NCI-H2196 treated with DMSO at 0.1 percent for 48 hours (cell line): ENCODE measurements around the gene SFSWAP.
"Not testable (repeated sequence)": the region's sequence is repeated elsewhere in the genome, so short reads cannot be mapped to it uniquely, and the experiment has no call there.

Experiments
- DNase-seq: peaks from one replicate; lab custom pipeline; 2025; ENCODE audit not compliant: unreplicated experiment; lab: John Stamatoyannopoulos, UW

SFSWAP gene

DNA sequence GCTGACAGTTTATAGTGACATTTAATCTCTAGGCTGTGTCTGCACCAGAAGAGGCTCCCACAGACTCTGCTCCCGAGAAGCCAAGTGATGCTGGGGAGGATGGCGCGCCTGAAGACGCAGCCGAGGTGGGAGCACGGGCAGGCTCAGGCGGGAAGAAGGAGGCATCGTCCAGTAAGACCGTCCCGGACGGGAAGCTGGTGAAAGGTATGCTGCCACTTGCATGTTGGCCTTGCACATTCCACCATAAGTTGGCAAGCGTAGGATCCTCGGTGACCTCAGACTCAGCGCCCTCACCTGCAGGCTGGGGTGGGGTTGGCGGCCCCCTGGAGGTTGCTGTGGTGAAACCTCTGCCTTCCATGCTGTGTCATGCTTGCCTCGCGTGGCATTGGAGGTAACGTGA lies 45.6 kb downstream of the SFSWAP start:
- DNase-seq = no peak

- no peak for DNase-seq
Observed at GRCh38 chr12:131757111-131757510, 46.2 kb downstream of the SFSWAP start.

- DNase-seq = no peak
Observed at GRCh38 chr12:131758016-131758739, 47.3 kb downstream of the SFSWAP start.

DNA sequence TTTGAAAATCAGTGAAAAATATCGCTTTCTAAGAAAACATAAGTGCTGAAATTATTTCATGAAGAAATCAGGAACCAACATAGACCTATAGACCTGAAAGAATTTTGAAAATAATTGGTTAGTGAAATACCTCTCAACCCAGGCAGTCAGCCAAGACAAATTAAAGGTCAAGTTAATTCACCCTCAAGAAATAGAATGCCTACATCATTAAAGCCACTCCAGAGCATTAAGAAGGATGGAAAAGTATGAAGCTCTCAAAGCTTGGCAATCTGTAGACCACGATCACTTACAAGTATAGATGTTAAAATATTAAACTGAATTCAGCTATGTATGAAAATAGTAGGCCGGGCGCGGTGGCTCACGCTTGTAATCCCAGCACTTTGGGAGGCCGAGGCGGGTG lies 48.3 kb downstream of the SFSWAP start:
- DNase-seq = no peak

- no peak for DNase-seq
Observed at GRCh38 chr12:131761638-131762037, 50.7 kb downstream of the SFSWAP start.

GRCh38 chr12:131764738-131765137 lies 53.8 kb downstream of the SFSWAP start:
- no peak for DNase-seq

GRCh38 chr12:131765961-131766360 lies 55.1 kb downstream of the SFSWAP start:
- DNase-seq = no peak

GRCh38 chr12:131766382-131767107 lies 55.7 kb downstream of the SFSWAP start:
- DNase-seq = no peak

DNA sequence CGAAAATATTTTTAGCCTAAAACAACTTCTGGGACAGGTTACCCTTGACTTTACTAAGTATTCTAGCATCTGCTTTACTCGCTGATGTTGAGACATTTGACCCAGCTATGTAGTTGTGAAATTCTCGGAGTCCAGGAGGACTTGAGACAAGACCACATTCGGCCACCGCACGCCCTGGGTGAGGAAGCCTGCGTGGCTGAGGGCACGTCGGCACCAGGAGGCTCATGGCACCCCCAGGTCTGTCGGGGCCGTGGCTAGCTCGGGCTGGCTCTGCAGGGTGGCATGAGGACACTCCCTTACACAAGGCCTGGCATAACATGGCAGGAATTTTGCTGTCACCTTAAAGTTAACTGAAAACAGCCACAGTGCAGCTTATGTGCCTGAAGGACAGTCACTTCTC lies 59.2 kb downstream of the SFSWAP start:
- DNase-seq = no peak

DNA sequence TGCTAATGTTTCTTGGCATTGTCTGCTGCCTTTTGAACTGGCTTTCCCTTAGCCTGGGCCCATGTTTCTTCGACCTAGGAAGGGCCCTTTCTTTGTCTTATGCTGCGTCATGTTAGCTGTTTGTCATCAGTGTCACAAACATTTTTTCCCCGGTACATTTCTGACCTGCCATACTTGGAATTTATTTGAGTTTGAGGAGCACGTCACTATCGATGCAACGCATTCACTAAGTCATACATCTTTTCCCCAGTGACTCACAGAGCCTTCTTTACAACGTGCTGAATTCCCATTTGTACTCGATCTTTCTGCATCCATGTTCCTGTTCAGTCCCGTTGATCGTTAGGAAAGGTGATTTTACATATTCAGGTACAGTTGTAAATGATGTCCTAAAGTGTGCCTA lies 61.1 kb downstream of the SFSWAP start:
- DNase-seq = no peak

DNA sequence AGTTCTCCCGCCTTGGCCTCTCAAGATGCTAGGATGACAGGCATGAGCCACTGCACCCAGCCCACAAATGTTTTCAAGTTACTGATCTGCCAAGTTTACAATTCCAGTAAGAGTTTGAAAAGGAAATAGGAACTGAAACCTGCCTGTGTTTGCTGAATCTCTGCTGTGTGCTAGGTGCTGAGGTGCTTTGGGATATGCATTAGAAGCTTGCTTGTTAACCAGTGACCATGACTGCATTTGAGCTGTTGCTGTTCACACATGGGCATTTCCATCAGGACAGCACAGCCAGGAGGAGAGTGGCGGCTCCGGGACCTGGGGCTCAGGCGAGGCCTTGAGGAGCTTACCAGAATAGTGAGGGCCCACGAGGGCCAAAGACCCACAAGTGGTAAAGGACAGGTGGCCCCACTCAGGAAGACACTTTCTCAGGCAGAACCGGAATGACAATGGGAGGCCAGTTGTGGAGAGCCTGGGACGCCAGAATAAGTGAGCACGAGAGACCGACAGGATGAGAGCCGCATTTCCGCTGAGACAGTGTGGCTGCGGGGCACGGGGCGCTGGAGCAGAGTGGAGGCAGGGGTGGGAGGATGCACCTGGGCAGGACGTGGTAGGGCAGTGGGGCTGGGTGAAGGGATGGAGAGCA lies 62.8 kb downstream of the SFSWAP start:
- no peak for DNase-seq

DNA sequence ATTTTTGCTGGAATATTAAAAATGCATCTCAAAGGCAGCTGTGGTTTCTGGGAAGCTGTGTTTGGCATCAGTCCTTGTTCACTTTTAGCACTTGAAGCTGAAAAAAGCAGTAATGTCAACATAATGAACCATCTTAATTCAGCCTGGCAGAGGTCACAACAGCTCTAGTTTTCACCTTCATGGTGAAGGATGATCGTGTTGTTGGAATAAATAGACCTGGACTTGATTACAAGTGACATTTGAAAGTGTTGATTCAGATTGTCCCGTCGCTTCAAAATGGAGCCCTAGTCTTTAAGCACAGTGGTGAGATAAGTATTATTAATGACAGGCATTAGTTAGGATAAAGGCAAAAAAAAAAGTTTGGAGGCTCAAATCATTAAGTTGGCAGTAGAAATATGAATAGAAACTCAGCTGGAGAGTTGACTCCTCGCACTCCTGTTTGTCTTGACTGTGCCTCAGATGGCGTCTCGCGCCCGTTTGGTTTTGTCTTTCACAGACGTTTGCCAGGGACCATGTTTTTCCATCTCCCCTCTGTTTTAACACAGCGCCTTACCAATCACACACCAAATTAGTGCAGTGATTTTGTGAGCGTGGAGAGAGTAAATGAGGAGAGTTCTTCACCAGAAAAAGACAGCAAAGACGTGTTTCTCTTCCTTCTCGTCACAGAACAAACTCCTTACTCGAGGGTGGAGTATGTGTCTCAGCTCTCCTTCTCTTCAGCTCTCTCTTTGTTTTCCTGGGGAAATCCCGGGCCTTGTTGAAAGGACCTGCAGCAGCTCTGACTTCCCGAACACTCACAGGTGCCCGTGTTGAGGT lies 63.9 kb downstream of the SFSWAP start:
- no peak for DNase-seq

DNA sequence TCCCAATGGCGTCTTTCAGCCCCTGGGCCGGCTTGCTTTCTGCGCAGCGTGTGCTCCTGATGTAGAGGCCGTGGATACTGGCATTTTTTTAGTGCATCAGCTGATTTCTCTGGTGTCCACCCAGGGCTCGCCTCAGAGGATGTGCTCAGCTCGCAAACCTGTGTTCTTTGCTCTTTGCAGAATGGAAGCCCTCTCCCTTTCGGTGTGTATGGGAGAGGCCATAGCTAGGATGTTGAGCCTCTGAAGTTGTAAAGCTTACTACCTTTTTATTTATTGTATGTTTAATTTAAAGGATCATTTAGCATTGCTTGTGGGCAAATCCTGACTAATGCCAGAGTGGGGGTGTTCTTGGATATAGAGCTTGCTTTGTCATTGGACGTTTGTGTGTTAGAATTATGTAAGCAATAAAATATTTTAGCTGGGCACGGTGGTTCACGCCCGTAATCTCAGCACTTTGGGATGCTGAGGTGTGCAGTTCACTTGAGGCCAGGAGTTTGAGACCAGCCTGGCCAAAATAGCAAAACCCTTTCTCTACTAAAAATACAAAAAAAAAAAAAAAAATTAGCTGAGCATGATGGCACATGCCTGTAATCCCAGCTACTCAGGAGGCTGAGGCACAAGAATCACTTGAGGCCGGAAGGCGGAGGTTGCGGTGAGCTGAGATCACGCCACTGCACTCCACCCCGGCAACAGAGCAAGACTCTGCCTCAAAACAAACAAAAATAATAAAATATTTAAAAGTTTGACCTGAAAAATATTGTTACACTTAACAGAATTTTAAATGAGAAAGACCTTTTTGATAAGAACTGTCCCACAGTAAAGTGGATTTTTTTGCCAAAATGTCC lies 64.7 kb downstream of the SFSWAP start:
- no peak for DNase-seq

- no peak for DNase-seq
Observed at GRCh38 chr12:131776237-131776889, 65.5 kb downstream of the SFSWAP start.

GRCh38 chr12:131777269-131777668 lies 66.4 kb downstream of the SFSWAP start:
- DNase-seq = not testable (repeated sequence)

DNA sequence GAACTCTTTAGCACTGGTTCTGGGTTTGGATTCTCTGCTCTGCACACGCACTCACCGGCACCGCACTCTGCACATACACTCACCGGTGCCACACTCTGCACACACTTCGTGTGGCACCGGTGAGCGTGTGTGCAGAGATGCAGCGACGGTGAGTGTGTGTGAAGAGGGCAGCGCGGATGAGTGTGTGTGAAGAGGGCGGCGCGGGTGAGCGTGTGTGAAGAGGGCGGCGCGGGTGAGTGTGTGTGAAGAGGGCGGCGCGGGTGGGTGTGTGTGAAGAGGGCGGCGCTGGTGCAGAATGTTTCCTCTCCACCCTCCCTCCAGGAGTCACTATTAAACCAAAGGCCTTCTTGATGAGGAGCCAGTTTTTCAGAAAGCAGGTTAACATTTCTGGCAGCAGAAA lies 68.1 kb downstream of the SFSWAP start:
- no peak for DNase-seq

DNA sequence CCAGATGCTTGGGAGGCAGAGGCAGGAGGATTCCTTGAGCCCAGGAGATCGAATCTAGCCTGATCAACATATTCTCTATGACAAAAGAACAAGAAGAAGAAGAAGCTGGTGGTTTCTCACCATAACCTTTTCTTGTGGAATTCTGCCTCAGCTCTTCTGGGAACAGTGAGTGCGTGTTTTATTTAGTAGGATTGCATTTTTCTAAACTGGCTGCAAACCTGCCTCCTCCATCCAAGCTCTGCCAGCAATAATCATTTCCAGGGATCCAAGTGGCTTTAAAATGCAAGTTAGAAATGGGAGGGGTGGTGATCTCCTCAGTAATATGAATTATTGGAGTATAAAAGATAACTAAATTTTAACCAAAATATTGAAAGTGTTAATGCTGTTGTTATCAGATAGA lies 71.2 kb downstream of the SFSWAP start:
- no peak for DNase-seq

DNA sequence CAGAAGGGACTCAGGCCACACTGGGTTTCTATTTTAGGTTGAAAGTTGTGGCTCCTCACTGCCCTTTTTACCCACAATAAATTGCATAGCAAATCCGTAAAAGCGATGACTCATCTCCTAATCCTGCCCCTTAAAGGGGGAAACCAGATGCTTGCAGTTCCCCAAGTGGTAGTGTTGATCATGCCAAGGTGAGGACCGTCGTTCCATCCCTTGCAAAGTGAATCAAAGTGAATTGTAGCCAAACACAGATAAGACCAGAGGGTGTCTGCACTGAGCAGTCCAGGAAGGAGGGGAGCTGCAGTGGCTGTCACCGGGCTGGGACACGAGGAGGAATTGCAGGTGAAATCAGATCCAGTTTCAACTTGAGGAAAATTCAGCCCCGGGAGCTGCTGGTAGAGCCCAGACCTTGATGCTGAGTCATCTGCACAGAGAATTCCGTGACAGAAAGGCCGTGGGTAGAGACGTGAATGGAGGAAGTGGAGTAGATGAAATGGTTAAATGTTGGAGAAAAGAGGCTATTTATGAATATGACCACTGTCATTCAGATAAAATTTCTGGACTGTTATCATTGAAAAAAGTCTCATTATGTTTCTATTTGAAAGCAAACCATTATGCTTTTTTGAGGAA lies 73.1 kb downstream of the SFSWAP start:
- DNase-seq = no peak
